Measurements from ENCODE around the gene PARVB.

PARVB gene

DNA sequence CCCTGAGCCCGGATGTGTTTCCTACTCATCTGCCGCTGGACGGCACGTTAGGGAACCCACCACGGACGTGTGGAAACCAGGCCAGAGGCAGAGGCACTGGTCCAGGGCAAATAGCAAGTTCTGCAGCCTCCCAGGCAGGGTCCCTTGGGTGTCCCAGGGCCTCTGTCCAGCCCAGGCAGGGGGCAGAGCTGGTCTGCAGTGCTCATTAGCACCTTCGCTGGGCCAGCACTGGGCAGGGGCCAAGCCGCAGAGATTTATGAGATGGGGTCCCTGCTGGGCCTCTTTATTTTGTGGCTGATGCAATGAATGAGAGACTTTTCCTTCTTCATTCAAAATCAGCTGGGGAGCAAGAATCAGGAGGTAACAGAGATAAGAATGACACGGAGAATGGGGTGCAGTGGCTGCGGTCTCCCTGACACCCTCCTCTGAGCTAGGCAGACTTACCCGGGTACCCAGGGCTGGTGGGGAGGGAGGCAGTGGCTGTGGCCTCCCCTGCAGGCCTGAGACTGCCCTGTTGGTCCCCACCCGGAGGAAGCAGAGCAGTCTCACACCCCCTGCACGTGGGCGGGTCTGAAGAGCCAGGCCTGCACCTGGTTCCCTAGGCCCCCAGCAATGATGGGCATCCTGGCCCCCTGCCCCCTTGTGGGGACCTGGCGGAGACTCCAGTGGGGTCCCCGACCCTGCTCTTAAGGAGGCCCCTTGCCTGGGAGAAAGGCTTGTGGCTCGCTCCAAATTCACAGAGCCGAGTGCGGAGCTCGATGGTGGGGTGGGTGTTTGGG lies 142.6 kb downstream of the PARVB start:
- no peak for DNase-seq

DNA sequence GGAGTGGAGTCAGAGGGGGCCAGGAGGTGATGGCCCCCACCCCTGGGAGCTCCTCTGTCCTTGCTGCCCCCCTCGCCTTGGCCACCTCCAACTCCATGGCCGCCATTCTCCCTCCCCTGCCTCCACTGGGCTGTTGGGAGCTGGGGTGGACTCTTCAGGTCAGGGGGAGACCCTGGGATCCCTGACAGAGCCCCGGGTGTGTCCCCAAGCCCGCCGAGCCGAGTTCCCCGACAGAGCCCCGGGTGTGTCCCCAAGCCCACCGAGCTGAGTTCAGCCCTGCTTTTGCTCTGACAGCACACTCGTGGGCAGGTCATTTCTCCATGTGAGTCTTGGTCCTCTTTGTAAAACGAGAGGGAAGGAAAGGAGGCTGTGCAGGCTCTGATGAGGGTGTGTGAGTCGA lies 143.4 kb downstream of the PARVB start:
- no peak for DNase-seq

DNA sequence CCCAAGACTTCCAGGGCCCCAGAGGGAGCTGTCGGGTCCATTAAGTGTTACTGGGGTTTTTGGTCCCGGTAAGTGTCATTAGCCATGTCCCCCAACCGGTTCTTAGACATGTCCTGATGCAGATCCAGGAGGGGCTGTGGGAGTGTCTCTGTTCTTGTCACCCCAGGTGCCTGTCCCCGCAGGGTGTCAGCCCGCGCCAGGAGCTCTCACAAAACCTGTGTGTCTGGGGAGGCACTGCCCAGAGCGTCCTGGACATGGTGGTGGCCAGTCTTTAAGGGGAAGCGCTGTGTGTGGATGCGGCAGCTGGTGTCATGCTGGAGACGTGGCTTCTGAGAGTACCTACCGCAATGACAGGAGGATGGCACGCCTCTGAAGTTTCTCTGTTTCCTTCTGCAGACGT lies 144.1 kb downstream of the PARVB start:
- DNase-seq = no peak

DNA sequence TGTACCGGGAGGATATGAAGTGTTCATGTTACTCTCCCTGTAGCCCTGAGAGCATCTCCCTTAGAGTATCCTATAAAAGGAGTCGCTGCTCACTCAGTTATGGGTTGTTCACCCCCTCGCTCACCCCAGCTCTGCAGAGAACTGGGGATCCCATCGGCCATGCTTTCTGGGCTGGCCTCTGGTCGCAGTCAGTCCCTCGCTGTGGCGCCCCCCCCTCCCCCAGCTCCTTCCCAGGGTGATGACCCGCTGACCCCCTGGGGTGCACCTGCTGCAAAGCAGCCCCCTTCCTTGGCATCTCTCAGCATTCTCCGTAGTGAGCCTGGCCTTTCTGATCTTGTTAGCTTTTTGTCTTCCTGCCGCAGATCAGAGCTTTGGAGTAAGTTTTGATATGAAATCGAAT lies 146.4 kb downstream of the PARVB start:
- no peak for DNase-seq

DNA sequence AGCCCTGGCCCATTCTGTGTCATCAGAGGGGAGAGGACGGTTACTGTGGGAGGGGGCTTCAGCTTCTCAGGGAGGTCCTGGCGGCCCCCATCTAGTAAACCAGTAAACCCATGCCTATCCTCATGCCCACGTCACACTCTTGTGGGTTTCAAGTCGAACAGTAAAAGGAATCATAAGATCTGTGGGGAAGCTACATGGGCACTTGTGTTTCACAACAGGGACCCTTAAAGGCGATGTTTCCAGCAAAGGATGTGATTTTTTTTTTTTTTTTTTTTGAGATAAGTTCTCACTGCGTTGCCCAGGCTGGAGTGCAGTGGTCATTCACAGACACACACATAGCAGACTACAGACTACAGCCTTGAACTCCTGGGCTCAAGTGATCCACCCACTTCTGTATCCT lies 147.5 kb downstream of the PARVB start:
- peak; percentile 53 to 79 for DNase-seq

DNA sequence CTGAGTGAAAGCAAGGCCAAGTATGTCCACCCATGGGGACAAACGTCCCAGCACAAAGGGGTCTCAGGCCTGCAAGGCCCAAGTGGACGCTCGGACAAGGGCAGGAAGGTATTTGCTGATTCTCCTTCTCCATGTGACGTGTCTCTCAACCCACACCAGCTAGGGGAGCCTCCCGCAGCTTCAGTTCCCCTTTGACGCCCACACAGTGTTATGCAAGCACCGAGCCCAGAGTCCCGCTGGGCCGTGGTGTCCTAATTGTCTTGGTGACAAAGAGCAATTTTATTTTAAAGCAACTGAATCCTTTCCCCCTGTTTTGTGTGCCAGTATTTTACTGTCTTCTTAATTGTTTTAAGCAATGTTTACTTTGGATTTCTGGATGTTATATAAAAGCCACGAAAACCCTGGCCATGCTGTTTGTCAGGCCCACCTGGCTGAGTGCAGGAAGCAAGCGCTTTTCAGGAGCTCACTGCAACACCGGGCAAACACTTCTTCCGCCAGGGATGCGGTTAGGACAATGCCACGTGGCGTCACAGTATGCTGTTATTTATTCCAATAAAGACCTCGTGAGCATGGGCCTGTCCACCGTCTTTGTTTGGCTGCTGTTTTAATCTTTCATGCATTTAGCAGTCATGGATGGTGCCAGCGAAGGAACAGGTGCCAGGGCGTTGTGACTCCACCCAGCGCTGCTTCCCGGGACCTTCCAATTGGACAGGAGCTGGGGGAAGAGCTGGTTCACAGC lies 148.4 kb downstream of the PARVB start:
- peak; percentile 98 to 99 for DNase-seq

DNA sequence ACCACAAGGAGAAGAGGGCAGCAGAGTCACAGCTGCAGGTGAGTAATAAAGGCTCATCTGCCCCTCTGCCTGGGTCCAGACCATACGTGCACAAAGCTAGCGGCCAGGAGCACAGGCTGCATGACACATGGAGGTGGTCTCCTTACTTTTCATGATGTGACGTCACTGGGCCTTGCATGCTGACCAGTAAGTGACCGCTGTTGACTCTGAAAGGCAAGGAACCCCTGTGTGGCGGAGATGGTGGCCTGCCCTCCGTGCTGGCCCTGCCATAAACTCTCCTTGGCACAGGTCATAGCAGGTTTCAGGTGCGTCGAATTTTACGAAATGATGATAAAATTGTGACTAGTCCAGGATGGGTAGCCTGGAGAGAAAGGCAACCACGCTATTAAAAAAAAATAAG lies 149.1 kb downstream of the PARVB start:
- no peak for DNase-seq

DNA sequence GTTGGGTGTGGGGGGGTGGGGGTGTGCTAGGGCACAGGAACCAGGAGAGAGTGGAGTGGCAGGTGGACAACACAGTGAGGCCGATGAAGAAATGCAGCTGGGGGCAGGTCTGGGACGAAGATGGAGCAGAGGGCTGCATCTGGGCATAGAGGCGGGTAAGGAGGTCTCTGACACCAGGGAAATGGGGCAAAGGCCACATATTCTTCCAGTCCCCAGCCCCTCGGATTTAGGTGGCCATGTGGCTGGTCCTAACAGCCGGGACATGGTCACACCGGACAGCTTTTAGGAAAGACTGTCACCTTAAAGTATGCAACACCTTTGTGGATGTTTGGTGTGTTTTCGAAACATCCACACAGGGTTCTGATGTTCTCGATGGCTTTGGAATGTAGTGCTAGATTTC lies 151.6 kb downstream of the PARVB start:
- DNase-seq = no peak

DNA sequence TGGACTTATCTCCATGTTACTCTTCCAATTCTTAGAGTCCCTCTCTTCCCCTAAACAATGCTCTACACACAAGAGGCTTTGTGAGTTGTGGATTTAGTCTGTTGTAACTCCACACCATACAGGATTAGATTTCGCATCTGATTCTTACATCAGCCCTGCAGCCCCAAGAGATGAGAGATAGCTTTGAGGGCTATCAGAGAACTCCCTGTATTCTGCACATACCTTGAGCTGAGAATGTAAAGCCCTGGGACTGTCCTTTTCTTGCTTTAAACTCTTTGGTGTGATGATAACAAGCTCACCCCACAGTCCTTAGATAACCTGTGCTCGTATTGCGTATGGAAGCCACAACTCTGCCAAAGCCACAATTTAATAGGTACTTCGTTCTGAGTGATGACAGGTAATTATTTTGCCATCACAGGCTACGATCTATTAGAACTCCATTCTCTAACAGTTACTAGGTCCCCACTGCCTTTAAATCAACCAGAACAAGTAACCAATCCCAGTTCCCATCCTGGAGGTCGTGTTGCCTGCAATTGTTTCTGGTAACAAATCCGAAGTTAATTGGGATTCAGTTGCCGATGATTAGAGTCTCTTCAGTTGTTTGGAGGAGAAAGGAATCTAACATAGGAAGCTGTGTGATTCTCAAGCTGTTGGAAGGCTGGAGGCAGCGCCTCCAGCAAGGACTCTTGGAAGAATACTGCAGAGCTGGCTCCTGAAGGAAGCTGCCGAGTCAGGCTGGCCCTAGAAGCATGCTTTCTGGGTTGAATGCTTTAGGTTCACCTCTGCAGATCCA lies 155.3 kb downstream of the PARVB start:
- DNase-seq = no peak

DNA sequence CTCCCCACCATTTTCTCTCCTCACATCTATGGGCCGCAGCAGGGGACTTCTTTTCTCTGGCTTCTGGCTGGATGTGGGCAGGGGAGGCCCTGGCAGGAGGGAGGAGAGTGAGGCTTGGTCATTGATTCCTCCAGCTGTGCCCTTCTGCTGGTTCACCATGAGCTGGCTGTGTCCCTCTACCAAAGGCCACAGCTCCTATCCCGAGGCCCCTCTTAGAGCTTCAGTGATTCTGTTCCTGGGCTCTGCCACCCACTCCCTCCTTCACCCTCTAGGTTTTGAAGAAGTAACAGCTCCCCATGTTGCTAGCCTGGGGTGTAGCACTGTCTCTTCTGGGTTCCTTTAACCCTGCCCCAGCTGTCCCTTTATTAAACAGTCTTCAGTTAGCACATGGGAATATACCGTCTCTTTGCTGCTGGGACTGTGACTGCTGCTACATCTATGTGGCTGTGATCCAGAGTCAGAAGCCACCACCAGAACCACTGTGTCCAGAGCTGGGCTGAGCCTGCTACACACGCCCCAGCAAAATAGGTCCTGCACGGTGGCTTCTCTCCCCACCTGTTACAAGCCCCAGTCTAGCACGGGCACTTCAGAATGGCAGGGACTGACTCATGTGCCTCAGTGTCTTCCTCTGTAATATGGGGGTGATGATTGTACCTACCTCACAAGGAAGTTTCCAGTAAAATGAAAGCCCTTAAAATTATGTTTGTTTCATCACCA lies 156.0 kb downstream of the PARVB start:
- peak; percentile 43 for DNase-seq

DNA sequence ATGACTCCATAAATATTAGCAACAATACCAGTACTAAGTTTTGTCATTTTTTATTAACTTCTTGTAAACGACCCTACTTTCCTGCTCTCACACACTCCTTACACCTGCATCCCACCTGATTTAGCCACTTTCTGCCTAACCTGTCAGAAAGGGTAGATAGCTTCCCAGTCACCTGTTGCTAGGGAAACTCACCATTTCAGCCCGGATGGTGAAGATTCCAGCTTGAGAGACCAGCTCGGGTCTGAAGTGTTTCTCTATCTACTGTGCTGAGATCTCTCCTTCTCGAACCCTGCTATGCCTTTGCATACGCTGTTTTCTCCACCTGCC lies 156.6 kb downstream of the PARVB start, which contains the start of gene PARVG:
Gene PARVG, plus strand, starts transcription at position 220 of the 327 bp plus-strand sequence. CDS start 2,405 bp downstream, outside the sequence.
- DNase-seq = peak; percentile 35 to 49

DNA sequence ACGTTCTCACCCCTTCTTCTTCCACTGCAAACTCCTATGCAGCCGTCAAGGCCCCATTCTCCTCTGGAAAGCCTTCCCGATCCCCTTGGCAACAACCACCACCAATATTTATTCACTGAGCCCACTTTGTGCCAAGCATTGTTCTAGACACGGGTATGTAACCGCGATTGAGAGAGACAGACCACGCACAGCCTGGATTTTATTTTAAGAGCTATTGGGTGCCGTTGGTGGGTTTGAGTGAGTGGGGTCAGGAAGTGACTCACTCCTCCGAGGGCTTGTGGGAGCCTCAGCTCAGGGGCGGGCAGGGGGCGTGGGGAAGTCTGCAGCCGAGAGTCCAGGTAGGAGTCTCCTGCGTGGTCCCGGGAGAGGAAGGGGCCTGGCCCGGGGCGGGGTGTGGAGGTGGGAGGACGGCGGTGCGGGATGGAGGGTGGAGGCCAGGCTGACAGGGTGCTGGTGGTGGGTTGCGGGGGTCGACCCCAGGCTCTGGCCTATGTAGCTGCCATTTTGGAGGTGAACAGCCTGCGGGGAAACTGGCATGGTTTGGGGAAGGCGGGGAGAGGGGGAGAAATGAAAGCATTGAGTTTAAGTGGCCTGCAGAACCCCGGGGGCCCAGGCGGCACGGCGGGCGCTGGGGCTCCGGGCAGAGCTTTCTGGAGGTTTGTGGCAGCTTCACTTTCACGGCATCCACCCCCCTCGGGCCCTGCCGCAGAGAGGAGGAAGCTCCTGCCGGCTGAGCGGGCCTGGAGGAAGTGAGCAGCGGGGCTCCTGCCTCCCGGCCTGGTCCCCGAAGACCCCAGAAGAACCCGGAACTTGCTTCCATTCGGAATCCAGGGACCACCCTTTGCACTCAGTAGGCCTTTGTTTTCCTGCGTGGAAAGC lies 157.2 kb downstream of the PARVB start:
- peak; percentile 43 to 47 for DNase-seq

DNA sequence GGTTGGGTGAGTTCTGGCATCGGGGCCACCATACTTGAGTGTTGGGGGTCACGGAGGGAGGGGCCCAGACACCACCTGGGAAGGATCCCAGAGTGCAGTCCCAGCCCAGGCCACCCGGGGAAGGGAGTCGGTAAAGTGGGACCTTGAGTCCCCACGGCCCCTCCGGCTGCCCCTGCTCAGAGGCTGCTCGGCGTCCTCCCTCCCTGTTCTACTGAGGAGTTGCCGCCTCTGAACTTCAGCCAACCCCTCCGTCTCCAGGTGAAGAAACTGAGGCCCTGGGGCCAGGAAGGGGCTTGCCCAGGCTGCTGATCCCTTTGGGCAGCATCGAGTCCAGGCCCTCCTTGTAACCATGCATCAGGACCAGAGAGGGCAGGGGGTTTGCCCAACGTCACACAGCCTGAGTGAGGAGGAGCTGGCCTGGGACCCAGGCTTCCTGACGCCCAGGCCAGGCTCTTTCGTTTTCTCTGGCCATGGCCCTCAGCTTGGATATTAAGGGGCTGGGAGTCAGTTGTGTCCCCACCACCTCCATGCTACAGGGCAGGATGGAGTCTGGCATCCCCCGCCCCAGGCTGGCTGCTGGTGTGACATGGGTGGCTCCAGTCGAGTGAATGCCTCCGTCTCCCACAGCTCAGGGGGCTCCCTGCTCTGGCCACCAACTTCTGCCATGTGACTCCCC lies 157.9 kb downstream of the PARVB start:
- DNase-seq = peak in 1 of 2 donors; percentile 8

DNA sequence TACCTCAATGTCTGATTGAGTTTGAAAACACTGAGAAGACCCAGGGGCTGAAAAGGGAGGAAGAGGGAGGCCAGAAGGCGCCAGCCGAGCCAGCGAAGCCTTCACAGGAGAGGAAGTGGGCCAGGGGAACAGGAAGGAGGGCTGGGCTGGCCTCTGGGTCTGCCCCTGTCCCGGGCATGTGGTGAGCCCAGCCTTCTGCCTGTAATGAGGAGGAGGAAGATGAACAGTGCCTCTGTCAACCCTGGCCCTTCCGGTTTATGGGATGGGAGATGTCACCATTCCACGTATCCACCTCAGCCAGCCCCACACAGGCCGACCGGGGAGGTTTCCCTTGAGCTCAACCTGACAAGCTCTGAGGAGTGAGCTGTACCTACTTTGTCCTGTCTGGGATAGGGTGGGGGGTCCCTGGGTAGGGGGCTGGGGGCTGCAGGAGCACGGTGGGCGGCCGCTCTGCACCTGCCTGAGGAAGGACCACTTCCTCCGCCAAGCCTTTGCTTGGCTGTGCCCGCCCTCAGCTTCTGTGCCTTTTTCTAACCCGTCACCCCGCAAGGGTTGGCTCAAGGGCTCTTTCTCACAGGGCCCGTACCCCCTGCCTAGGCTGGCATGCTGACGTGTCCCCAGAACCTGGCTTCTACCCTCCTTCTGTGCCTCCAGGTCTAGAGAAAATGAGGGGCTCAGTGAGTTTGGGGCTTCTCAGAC lies 158.6 kb downstream of the PARVB start:
- peak; percentile 73 to 80 for DNase-seq

DNA sequence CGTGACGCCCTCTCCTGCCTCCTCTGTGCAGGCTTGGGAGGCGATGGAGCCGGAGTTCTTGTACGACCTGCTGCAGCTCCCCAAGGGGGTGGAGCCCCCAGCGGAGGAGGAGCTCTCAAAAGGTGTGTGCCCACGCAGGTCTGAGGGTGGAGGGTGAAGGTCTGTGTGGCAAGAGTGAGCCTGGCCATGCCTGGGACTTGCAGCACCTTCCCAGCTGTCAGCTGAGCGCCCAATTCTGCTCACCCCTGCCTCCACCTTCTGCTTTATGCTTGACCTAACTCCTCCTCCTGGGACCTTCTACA lies 159.1 kb downstream of the PARVB start:
- DNase-seq = no peak

DNA sequence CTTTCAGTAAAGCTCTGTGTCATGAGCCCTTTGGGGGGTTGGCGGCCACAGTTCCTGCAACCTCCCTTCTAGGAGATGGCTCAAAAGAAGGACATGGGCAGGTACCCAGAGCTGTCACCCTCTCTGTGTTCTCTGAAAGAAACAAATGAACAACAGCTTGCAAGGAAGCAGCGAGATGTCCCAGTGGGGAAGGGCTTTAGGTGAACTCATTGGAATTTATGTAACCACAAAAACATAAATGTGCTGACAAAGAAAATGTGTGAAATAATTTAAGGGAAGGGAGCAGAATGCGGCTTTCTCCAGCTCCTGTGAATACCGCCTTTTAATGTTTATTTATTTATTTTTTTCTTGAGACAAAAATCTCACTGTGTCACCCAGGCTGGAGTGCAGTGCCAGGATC lies 159.9 kb downstream of the PARVB start:
- DNase-seq = no peak

DNA sequence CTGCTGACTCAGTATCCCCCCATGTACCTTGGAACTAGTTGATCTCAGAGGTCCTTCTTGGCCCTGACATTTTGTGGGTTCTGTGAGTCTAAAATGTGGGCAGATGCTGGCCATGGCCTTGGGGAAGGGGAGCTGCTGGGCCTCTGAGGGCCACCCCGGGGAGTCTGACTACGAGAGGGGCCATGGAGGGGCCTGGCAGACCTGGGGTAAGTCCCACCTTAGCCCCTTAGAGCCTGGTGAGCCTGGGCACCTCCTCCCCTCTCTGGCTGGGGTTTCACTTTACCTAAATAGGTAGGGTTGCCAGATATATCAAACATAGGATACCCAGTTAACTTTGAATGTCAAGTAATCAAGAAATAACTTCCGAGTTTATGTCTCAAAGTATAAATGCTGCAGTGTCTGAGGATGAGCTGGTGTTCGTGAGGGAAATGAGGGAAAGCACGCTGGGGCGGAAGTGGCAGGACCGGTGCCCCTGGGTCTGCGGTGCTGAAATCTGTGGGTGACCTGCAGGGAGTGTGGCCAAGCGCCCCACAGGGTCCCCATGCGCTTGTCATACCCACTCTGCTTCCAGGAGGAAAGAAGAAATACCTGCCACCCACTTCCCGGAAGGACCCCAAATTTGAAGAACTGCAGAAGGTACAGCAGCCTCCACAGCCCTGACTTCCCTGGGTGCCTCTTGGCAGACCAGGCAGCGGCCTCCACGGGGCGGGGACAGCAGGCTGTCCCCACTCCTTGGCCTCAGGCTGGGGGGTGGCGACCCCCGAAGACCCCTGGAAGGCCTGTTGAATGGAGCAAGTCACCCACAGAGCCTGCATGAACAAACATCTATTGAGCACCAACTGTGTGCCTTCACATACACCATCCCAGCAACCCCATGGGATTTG lies 161.4 kb downstream of the PARVB start:
- no peak for DNase-seq

DNA sequence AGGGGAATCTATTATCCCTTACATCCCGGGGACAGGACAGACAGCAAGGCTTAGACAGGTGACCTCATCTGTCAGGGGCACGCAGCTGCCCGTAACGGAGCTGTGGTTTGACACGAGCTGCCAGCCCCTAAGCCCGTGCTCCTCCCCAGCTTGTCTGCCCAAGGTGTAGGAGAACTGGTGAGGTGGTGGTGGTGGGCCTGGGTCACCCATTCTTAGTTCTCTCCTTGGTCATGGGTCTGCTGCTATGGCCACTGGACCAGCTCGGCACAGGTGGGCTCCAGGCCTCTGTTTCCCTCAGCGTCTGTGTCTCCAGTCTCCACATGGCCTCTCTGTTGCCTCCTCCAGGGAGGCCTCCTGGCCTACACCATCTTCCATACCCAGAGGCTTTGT lies 162.0 kb downstream of the PARVB start:
- no peak for DNase-seq

DNA sequence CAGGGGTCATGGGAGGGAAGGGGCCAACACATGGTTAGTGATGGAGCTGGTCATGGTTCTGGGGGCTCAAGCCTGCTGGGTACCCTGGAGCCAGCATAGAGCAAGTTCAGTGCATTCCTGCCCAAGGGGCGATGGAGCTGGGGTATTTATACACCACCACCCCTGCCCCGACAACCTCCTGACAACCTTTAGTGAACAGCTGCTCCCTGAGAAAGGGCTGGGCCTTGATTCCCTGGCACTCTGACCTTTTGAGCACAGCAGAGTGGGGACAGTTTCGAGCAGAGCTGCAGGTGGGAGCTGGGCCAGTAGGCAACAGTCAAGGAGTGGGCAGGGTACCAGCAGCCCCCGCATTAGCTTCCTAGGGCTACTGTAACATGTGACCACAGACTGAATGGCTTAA lies 162.6 kb downstream of the PARVB start:
- no peak for DNase-seq
